HFF-Myc (cell line): ENCODE data around the gene TFDP2.

Experiments used
- DNase-seq: peaks from one replicate; pipeline ENCODE4 v3.0.0-alpha.2; 2011; ENCODE audit warnings: low read depth; ENCODE audit errors: extremely low read depth
- H3K4me3 ChIP-seq: replicated peaks from 2 replicates; pipeline ENCODE4 v1.5.1; 2011; ENCODE audit warnings: low read depth, mild to moderate bottlenecking, control low read depth, low read length
- TF ChIP-seq, protein P1 (sequence below): IDR thresholded peaks from 2 replicates; pipeline ENCODE4 v1.5.1; 2012; ENCODE audit warnings: mild to moderate bottlenecking, low read depth, low read length, control low read depth; ENCODE audit errors: missing control alignments

The TFDP2 gene

DNA sequence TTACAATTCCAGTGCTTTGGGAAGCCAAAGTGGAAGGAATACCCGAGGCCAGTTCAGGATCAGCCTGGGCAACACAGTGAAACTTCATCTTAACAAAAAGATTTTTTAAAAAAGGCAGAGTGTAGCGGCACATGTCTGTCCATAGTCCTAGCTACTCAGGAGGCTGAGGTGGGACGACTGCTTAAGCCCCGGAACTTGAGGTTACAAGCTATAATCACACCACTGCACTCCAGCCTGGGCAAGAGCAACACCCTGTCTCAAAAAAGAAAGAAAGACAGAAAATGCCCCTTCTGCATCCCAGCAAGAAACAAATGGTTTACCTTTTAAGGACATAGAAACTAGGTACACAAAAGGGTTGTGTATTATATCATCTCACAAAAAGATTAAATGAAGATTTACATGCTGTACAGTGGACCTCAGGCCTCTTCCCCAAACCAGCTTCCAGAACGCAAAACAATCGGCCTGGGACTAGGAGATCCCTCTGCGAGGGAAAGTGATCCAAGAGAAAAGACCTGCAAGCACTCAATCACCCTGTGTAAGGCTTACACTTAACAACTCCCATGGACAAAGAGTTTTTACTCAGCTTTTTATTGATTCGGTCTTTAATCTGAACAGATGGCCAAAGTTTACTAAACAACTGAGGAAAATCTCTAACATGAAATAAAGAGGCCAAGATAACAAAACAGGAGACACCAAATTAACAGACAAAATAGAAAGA is 21.2 kb downstream of the TFDP2 start:
- H3K4me3 ChIP-seq: no peak overlapping the region
- DNase-seq: no peak
- TF ChIP-seq, protein P1, sequence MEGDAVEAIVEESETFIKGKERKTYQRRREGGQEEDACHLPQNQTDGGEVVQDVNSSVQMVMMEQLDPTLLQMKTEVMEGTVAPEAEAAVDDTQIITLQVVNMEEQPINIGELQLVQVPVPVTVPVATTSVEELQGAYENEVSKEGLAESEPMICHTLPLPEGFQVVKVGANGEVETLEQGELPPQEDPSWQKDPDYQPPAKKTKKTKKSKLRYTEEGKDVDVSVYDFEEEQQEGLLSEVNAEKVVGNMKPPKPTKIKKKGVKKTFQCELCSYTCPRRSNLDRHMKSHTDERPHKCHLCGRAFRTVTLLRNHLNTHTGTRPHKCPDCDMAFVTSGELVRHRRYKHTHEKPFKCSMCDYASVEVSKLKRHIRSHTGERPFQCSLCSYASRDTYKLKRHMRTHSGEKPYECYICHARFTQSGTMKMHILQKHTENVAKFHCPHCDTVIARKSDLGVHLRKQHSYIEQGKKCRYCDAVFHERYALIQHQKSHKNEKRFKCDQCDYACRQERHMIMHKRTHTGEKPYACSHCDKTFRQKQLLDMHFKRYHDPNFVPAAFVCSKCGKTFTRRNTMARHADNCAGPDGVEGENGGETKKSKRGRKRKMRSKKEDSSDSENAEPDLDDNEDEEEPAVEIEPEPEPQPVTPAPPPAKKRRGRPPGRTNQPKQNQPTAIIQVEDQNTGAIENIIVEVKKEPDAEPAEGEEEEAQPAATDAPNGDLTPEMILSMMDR: no peak

DNA sequence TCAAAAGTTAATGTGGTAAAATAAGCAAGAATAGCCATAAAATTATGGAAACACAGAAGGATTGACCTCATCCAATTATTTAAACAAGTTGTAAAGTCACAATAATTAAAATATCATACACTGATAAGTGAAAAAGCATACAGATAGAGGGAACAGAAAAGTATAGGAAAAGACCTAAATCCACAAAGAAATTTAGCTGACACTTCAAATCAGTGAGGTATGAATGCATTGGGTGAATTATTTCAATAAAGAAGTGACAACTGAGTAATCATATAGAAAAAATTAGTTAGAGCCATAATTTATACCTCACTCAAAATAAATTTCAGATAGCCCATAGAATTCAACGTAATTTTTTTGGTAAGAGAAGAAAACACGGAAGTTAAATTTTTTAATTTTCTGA is 25.1 kb downstream of the TFDP2 start:
- DNase-seq: no peak
- H3K4me3 ChIP-seq: no peak overlapping the region
- TF ChIP-seq, protein P1: no peak

GRCh38 chr3:142120707-142121106 is 28.6 kb downstream of the TFDP2 start:
- no peak overlapping the region for H3K4me3 ChIP-seq
- DNase-seq: no peak
- TF ChIP-seq, protein P1: no peak

DNA sequence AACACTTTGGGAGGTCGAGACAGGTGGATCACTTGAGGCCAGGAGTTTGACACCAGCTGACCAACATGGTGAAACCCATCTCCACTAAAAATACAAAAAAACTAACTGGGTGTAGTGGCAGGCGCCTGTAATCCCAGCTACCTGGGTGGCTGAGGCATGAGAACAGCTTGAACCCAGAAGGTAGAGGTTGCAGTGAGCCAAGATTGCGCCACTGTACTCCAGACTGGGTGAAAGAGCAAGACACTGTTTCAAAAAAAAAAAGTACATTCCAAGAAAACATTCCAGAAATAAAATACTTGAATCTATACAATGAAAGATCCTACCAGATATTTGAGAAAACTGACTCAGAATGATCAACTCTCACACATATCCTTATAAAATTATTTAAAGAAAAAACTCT is 30.4 kb downstream of the TFDP2 start:
- no peak overlapping the region for H3K4me3 ChIP-seq
- TF ChIP-seq, protein P1: no peak
- no peak for DNase-seq

- TF ChIP-seq, protein P1: no peak
- no peak overlapping the region for H3K4me3 ChIP-seq
- DNase-seq: no peak
Observed at GRCh38 chr3:142117056-142117851, 32.1 kb downstream of the TFDP2 start.

GRCh38 chr3:142115867-142116668 is 33.3 kb downstream of the TFDP2 start:
- H3K4me3 ChIP-seq: no peak overlapping the region
- DNase-seq: no peak

More at GRCh38 chr3:142115867-142116668, 33.3 kb downstream of the TFDP2 start:
- TF ChIP-seq, protein P1: no peak
